Upper lobe of right lung (tissue), 1 donor: ENCODE measurements around the gene GHRH. TPM values are rescaled to one million over a fixed set of nuclear protein-coding genes. Genes with fewer than 3 reads are reported as not detected.

ENCODE experiments used
- ATAC-seq: fragments of 200-7000 bp; cut with Tn5 transposase; one replicate; pipeline ENCODE4 v1.9.1; 2020; ENCODE audit warnings: mild to moderate bottlenecking, moderate library complexity
- DNase-seq: peaks from one replicate; pipeline ENCODE4 v3.0.0-alpha.2; 2020
- H3K27ac ChIP-seq: fragments of 200-600 bp; one replicate; pipeline ENCODE4 v1.8.0; 2022
- H3K27me3 ChIP-seq: fragments of 200-600 bp; one replicate; pipeline ENCODE4 v1.8.0; 2022; ENCODE audit warnings: mild to moderate bottlenecking
- H3K36me3 ChIP-seq: fragments of 200-600 bp; one replicate; pipeline ENCODE4 v1.8.0; 2022
- H3K4me1 ChIP-seq: fragments of 200-600 bp; one replicate; pipeline ENCODE4 v1.8.0; 2022
- H3K4me3 ChIP-seq: fragments of 200-600 bp; one replicate; pipeline ENCODE4 v1.8.0; 2022; ENCODE audit warnings: mild to moderate bottlenecking
- H3K9me3 ChIP-seq: fragments of 200-600 bp; one replicate; pipeline ENCODE4 v1.8.0; 2022
- intact Hi-C: fragments of 100-400 bp; cut with DNase I; formaldehyde crosslinking; loops from one replicate; pipeline ENCODE4 v1.11.0; 2022
- total RNA-seq: library from RNA; stranded (reverse); fragmentation: NEBNext Ultra II Directional; extraction: Animal tissue kit (Norgen Biotek cat#: 25700); gene quantifications from one replicate; pipeline ENCODE4 v1.2.1, GENCODE V29; 2021
- TF ChIP-seq, protein P1 (sequence below): fragments of 200-600 bp; IDR thresholded peaks from one replicate; pipeline ENCODE4 v1.8.0; 2022; ENCODE audit warnings: antibody characterized with exemption
- donor health status: DM: no; HTN: yes; CAD: no; lungs with severe emphysema.

Gene GHRH
- total RNA-seq, 1 donor from 2014 or later, result not detected

- Histone ChIP-seq H3K9me3 (no peaks in the 10 kb centered on the region), H3K27ac (no peak overlapping the region), H3K4me1 (no peaks in the 10 kb centered on the region), H3K36me3 (peaks cover 87% of the 10 kb centered on the region), H3K27me3 (no peaks in the 10 kb centered on the region), H3K4me3 (no peak overlapping the region)
- TF ChIP-seq, protein P1, sequence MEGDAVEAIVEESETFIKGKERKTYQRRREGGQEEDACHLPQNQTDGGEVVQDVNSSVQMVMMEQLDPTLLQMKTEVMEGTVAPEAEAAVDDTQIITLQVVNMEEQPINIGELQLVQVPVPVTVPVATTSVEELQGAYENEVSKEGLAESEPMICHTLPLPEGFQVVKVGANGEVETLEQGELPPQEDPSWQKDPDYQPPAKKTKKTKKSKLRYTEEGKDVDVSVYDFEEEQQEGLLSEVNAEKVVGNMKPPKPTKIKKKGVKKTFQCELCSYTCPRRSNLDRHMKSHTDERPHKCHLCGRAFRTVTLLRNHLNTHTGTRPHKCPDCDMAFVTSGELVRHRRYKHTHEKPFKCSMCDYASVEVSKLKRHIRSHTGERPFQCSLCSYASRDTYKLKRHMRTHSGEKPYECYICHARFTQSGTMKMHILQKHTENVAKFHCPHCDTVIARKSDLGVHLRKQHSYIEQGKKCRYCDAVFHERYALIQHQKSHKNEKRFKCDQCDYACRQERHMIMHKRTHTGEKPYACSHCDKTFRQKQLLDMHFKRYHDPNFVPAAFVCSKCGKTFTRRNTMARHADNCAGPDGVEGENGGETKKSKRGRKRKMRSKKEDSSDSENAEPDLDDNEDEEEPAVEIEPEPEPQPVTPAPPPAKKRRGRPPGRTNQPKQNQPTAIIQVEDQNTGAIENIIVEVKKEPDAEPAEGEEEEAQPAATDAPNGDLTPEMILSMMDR, result no peak
- ATAC-seq (no peak), DNase-seq (no peak)
- intact Hi-C loops, result no loop called here
Measured at GRCh38 chr20:37218441-37218840, 43.2 kb downstream of the GHRH start.

- Histone ChIP-seq H3K4me3 (no peak overlapping the region), H3K27ac (no peak overlapping the region), H3K36me3 (peaks cover 99% of the 10 kb centered on the region), H3K27me3 (no peaks in the 10 kb centered on the region), H3K4me1 (no peaks in the 10 kb centered on the region), H3K9me3 (no peaks in the 10 kb centered on the region)
- ATAC-seq, result no peak
- DNase-seq, result no peak
- TF ChIP-seq, protein P1, result no peak
- intact Hi-C loops, result no loop called here
Measured at GRCh38 chr20:37209661-37210314, 51.8 kb downstream of the GHRH start.

DNA sequence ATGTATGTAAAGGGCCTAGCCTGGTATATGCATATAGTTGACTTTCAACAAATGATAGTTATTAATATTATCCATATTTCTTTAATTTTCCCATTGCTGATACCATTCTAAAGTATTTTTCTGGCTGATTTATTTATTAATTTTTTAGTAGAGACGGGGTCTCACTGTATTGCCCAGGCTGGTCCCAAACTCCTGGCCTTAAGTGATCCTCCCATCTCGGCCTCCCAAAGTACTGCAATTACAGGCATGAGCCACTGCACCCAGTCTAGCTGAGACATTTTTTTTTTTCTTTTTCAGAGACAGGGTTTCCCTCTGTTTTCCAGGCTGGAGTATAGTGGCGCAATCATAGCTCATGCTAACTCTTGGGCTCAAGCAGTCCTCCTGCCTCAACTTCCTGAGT is 52.4 kb downstream of the GHRH start:
- TF ChIP-seq, protein P1, result no peak
- Histone ChIP-seq H3K4me3 (no peak overlapping the region), H3K27ac (no peak overlapping the region), H3K4me1 (no peaks in the 10 kb centered on the region), H3K27me3 (no peaks in the 10 kb centered on the region), H3K36me3 (peaks cover 99% of the 10 kb centered on the region), H3K9me3 (no peaks in the 10 kb centered on the region)
- no peak for ATAC-seq
- no peak for DNase-seq
- intact Hi-C loops, result no loop called here

DNA sequence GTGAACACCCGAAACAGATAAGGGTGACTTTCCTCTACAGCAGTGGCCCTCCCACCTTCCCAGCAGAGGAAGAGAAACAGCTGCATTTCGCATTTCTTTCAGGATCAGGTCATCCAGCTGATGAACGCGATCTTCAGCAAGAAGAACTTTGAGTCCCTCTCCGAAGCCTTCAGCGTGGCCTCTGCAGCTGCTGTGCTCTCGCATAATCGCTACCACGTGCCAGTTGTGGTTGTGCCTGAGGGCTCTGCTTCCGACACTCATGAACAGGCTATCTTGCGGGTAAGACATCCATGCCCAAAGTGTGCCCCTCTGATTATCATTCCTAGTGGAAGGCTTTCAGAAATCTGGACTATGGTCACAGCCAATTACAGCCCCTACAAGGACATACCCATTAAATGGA is 54.4 kb downstream of the GHRH start:
- TF ChIP-seq, protein P1, result no peak
- intact Hi-C loops, result no loop called here
- DNase-seq (no peak), ATAC-seq (no peak)
- peaks cover 5% of the 10 kb centered on the region for H3K4me1 ChIP-seq
- peaks cover 97% of the 10 kb centered on the region for H3K36me3 ChIP-seq
- no peak overlapping the region for H3K4me3 ChIP-seq
- H3K27me3 ChIP-seq, result no peaks in the 10 kb centered on the region
- H3K27ac ChIP-seq, result no peak overlapping the region
- no peaks in the 10 kb centered on the region for H3K9me3 ChIP-seq

DNA sequence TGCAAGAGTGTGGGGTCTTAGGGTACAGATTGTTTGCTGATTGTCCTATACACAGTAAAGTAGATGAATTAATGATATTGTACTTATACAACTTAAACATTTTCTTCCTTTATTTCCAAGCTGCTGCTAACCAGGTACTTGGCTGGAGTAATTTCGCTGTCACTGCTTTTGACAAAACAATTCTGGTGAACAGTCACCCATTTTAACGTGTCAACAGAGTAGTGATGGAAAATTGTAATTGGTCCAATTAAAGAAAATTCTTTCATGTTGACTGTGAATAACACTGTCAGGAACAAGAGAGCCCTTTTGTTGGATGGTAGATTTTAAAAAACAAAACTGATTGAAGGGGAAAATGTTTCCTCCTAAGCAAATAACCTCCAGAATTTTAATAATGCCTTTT is 55.8 kb downstream of the GHRH start:
- H3K4me1 ChIP-seq, result peaks cover 10% of the 10 kb centered on the region
- intact Hi-C loops, result no loop called here

More for the DNA sequence above, 55.8 kb downstream of the GHRH start:
- ATAC-seq, result no peak
- Histone ChIP-seq H3K9me3 (no peaks in the 10 kb centered on the region), H3K4me3 (no peak overlapping the region), H3K27me3 (no peaks in the 10 kb centered on the region), H3K36me3 (peaks cover 95% of the 10 kb centered on the region), H3K27ac (no peak overlapping the region)
- TF ChIP-seq, protein P1, result no peak
- DNase-seq, result no peak
